K562 (cell line): ENCODE results near the gene KIF19. TPM values are rescaled to one million over a fixed set of nuclear protein-coding genes. Genes with fewer than 3 reads are reported as not detected.
A peak's percentile ranks its signal among the peaks of the same experiment; 100 is the strongest.

Experiments
- BRCA1 ChIP-seq, 2 experiments: fragments of 450-650 bp in 1 of 2; sonication (generic) in 1 of 2; formaldehyde crosslinking in 1 of 2; IDR thresholded peaks; 2 replicates each; pipeline versions ENCODE4 v1.5.0 to v1.6.1; 2017 to 2020; ENCODE audit warnings: mild to moderate bottlenecking in 1 of 2, missing genetic modification reagents in 1 of 2
- CCNT2 ChIP-seq: IDR thresholded peaks from 2 replicates; pipeline ENCODE4 v1.6.1; 2011; ENCODE audit warnings: borderline replicate concordance, low read depth, mild to moderate bottlenecking, moderate library complexity, mixed read lengths, low read length; ENCODE audit not compliant: insufficient read length; ENCODE audit errors: extremely low read depth
- EHMT2 ChIP-seq: fragments of 450-650 bp; IDR thresholded peaks from 2 replicates; pipeline ENCODE4 v1.6.1; 2018; ENCODE audit warnings: antibody characterized with exemption
- ELF2 ChIP-seq: fragments of 250-450 bp; sonication (Bioruptor Pico); IDR thresholded peaks from 2 replicates; pipeline ENCODE4 v1.5.0; 2021; ENCODE audit warnings: mild to moderate bottlenecking
- FIP1L1 ChIP-seq: fragments of 200-400 bp; formaldehyde crosslinking; IDR thresholded peaks from 2 replicates; pipeline ENCODE4 v1.6.1; 2018; ENCODE audit warnings: mild to moderate bottlenecking, low read depth, low read length; ENCODE audit not compliant: poor library complexity, severe bottlenecking
- GABPA ChIP-seq: fragments of 200-800 bp; sonication (Bioruptor generic); conservative IDR thresholded peaks from 2 replicates; pipeline ENCODE4 v1.6.1; 2016; ENCODE audit warnings: low read depth, missing genetic modification characterization, missing compliant biosample characterization
- GABPB2 ChIP-seq: fragments of 250-450 bp; sonication (Bioruptor Pico); conservative IDR thresholded peaks from 2 replicates; pipeline ENCODE4 v1.5.1; 2021; ENCODE audit warnings: mild to moderate bottlenecking
- GATA2 ChIP-seq: sonication (generic); formaldehyde crosslinking; IDR thresholded peaks from 2 replicates; pipeline ENCODE4 v1.4.0; 2020; ENCODE audit warnings: mild to moderate bottlenecking, missing genetic modification reagents
- NR4A1 ChIP-seq, 2 experiments: fragments of 250-450 bp in 1 of 2; fragments of 450-650 bp in 1 of 2; sonication (Bioruptor Pico) in 1 of 2; IDR thresholded peaks; 2 replicates each; pipeline versions ENCODE4 v1.4.0 to v1.6.1; 2016 to 2020; ENCODE audit warnings: mild to moderate bottlenecking in 2 of 2, missing compliant biosample characterization in 1 of 2, missing genetic modification characterization in 1 of 2, moderate library complexity in 1 of 2
- POLR2AphosphoS5 ChIP-seq: IDR thresholded peaks from 2 replicates; pipeline ENCODE4 v1.6.1; 2011; ENCODE audit warnings: mild to moderate bottlenecking, low read depth, low read length, moderate library complexity; ENCODE audit not compliant: control insufficient read depth, insufficient read depth
- RNF2 ChIP-seq: sonication (generic); IDR thresholded peaks from 2 replicates; pipeline ENCODE4 v1.6.1; 2016
- ZNF134 ChIP-seq: fragments of 250-450 bp; sonication (Bioruptor Pico); conservative IDR thresholded peaks from 2 replicates; pipeline ENCODE4 v1.4.0; 2020
- ZNF174 ChIP-seq: fragments of 250-450 bp; sonication (Bioruptor Pico); IDR thresholded peaks from 2 replicates; pipeline ENCODE4 v1.4.0; 2020; ENCODE audit warnings: mild to moderate bottlenecking
- ZNF274 ChIP-seq: IDR thresholded peaks from 2 replicates; pipeline ENCODE4 v1.6.1; 2011; ENCODE audit warnings: low read depth, mild to moderate bottlenecking, low read length, moderate library complexity, borderline replicate concordance
- ZNF384 ChIP-seq: IDR thresholded peaks from 2 replicates; pipeline ENCODE4 v1.6.1; 2012; ENCODE audit warnings: low read depth, low read length, improper control_type of control experiment
- ZSCAN32 ChIP-seq: fragments of 450-650 bp; formaldehyde crosslinking; IDR thresholded peaks from 2 replicates; pipeline ENCODE4 v1.4.0; 2020; ENCODE audit warnings: mild to moderate bottlenecking, moderate library complexity
- polyA plus RNA-seq, 8 experiments: library from polyadenylated mRNA; depleted of rRNA in 4 of 8; stranded (reverse) in 5 of 8; unstranded in 3 of 8; fragments of >200 nt; fragmentation: Nextera tagmentation in 2 of 8; fragmentation: Illumina TruSeq in 1 of 8; extraction: Ambion mirVana in 2 of 8; extraction: Trizol in 1 of 8; gene quantifications; 2 replicates each; pipeline versions ENCODE4 v1.2.1 to v1.2.3, GENCODE V29; 2011 to 2014; ENCODE audit warnings: inconsistent platforms in 1 of 8, missing spikeins in 1 of 8
- total RNA-seq, 7 experiments: library from RNA; depleted of rRNA in 6 of 7; stranded (reverse); fragments of >200 nt in 6 of 7; fragmentation: Illumina TruSeq in 2 of 7; extraction: Trizol in 2 of 7; gene quantifications; 2 replicates each; pipeline versions ENCODE4 v1.2.1 to v1.2.3, GENCODE V29; 2011 to 2021; ENCODE audit warnings: low replicate concordance in 1 of 7
- TF ChIP-seq, protein P1 (sequence below), 2 experiments: fragments of 450-650 bp in 1 of 2; sonication (generic) in 1 of 2; formaldehyde crosslinking; conservative IDR thresholded peaks; 2 replicates each; pipeline versions ENCODE4 v1.4.0 to v1.8.1; 2020 to 2022; ENCODE audit warnings: mild to moderate bottlenecking in 1 of 2, missing genetic modification reagents in 1 of 2
- TF ChIP-seq, protein P2 (sequence below): fragments of 450-650 bp; formaldehyde crosslinking; IDR thresholded peaks from 2 replicates; pipeline ENCODE4 v1.4.0; 2022; ENCODE audit warnings: mild to moderate bottlenecking, moderate library complexity
- TF ChIP-seq, protein P3 (sequence below): sonication (generic); formaldehyde crosslinking; IDR thresholded peaks from 2 replicates; pipeline ENCODE4 v1.8.0; 2022; ENCODE audit warnings: mild to moderate bottlenecking, missing genetic modification reagents
- TF ChIP-seq, protein P4 (sequence below), 2 experiments: fragments of 250-450 bp in 1 of 2; fragments of 450-650 bp in 1 of 2; sonication (Bioruptor Pico) in 1 of 2; IDR thresholded peaks; 2 replicates each; pipeline versions ENCODE4 v1.6.1 to v1.8.0; 2016 to 2021; ENCODE audit warnings: mild to moderate bottlenecking in 2 of 2, moderate library complexity in 2 of 2, missing compliant biosample characterization in 1 of 2, missing genetic modification characterization in 1 of 2

KIF19 gene
- total and polyA plus RNA-seq, 9 of the 15 experiments (the other 6 are each of a cell fraction or from before 2014, with no cell fraction given): 0.10 TPM; not detected in 8

DNA sequence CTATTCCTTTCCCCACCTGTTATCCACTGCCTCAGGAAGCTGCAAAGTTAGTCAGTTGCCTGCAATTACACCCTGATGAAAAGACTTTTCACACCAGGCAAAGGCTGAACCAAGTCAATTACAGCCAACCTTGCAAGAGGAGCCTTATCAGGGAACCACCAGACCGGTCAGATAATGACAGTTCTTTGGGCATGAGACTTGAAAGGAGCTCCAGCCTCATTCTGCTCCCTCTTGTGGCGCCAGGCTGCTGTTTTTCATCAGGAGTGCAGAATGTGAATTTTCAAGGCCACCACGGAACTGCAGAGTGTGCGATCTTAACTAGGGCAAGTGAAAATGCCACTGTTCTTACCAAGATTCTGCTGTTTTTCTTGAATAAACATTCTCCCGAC lies 29.5 kb upstream of the KIF19 start (continued):
- TF ChIP-seq NR4A1 (CRISPR knock-in tag; IDR thresholded peaks at IDR 0.05): no peak
- TF ChIP-seq NR4A1 (tag; IDR thresholded peaks at IDR 0.05): 0 out of 2 replicates have a peak, but pooled peaks have one; percentile 33
- TF ChIP-seq ZSCAN32 (CRISPR knock-in tag): no peak
- no peak for TF ChIP-seq ZNF384
- no peak for TF ChIP-seq FIP1L1
- TF ChIP-seq GABPB2 (CRISPR knock-in tag): no peak
- TF ChIP-seq POLR2AphosphoS5: peak; percentile 80
- no peak for TF ChIP-seq ZNF274
- TF ChIP-seq, protein P1, sequence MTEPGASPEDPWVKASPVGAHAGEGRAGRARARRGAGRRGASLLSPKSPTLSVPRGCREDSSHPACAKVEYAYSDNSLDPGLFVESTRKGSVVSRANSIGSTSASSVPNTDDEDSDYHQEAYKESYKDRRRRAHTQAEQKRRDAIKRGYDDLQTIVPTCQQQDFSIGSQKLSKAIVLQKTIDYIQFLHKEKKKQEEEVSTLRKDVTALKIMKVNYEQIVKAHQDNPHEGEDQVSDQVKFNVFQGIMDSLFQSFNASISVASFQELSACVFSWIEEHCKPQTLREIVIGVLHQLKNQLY (CRISPR knock-in tag; conservative IDR thresholded peaks at IDR 0.05): no peak
- TF ChIP-seq GABPA (tag): no peak
- no peak for TF ChIP-seq BRCA1 (IDR thresholded peaks at IDR 0.05)
- TF ChIP-seq BRCA1 (CRISPR knock-in tag; IDR thresholded peaks at IDR 0.05): no peak
- TF ChIP-seq ZNF174: no peak
- peak; percentile 70 for TF ChIP-seq CCNT2
- peak; percentile 84 for TF ChIP-seq GATA2 (CRISPR knock-in tag)
- peak; percentile 62; the same call in 1 of the 2 replicates for TF ChIP-seq ZNF134 (CRISPR knock-in tag)
- TF ChIP-seq, protein P2, sequence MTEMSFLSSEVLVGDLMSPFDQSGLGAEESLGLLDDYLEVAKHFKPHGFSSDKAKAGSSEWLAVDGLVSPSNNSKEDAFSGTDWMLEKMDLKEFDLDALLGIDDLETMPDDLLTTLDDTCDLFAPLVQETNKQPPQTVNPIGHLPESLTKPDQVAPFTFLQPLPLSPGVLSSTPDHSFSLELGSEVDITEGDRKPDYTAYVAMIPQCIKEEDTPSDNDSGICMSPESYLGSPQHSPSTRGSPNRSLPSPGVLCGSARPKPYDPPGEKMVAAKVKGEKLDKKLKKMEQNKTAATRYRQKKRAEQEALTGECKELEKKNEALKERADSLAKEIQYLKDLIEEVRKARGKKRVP: peak; percentile 74; the same call in 1 of the 2 replicates
- TF ChIP-seq, protein P3, sequence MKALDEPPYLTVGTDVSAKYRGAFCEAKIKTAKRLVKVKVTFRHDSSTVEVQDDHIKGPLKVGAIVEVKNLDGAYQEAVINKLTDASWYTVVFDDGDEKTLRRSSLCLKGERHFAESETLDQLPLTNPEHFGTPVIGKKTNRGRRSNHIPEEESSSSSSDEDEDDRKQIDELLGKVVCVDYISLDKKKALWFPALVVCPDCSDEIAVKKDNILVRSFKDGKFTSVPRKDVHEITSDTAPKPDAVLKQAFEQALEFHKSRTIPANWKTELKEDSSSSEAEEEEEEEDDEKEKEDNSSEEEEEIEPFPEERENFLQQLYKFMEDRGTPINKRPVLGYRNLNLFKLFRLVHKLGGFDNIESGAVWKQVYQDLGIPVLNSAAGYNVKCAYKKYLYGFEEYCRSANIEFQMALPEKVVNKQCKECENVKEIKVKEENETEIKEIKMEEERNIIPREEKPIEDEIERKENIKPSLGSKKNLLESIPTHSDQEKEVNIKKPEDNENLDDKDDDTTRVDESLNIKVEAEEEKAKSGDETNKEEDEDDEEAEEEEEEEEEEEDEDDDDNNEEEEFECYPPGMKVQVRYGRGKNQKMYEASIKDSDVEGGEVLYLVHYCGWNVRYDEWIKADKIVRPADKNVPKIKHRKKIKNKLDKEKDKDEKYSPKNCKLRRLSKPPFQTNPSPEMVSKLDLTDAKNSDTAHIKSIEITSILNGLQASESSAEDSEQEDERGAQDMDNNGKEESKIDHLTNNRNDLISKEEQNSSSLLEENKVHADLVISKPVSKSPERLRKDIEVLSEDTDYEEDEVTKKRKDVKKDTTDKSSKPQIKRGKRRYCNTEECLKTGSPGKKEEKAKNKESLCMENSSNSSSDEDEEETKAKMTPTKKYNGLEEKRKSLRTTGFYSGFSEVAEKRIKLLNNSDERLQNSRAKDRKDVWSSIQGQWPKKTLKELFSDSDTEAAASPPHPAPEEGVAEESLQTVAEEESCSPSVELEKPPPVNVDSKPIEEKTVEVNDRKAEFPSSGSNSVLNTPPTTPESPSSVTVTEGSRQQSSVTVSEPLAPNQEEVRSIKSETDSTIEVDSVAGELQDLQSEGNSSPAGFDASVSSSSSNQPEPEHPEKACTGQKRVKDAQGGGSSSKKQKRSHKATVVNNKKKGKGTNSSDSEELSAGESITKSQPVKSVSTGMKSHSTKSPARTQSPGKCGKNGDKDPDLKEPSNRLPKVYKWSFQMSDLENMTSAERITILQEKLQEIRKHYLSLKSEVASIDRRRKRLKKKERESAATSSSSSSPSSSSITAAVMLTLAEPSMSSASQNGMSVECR (CRISPR knock-in tag): no peak
- peak; percentile 75 for TF ChIP-seq RNF2
- no peak for TF ChIP-seq ELF2 (CRISPR knock-in tag)
- peak; percentile 80 for TF ChIP-seq EHMT2
- TF ChIP-seq, protein P4, sequence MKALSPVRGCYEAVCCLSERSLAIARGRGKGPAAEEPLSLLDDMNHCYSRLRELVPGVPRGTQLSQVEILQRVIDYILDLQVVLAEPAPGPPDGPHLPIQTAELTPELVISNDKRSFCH (CRISPR knock-in tag; IDR thresholded peaks at IDR 0.05): no peak
- TF ChIP-seq, protein P4 (tag; IDR thresholded peaks at IDR 0.05): no peak
